ENCODE results near the gene OXA1L.

GRCh38 chr14:22786685-22787084, 20.2 kb downstream of the OXA1L start:
- TF ChIP-seq JUND (IDR thresholded peaks at IDR 0.05): no peak
- TF ChIP-seq, protein P1, sequence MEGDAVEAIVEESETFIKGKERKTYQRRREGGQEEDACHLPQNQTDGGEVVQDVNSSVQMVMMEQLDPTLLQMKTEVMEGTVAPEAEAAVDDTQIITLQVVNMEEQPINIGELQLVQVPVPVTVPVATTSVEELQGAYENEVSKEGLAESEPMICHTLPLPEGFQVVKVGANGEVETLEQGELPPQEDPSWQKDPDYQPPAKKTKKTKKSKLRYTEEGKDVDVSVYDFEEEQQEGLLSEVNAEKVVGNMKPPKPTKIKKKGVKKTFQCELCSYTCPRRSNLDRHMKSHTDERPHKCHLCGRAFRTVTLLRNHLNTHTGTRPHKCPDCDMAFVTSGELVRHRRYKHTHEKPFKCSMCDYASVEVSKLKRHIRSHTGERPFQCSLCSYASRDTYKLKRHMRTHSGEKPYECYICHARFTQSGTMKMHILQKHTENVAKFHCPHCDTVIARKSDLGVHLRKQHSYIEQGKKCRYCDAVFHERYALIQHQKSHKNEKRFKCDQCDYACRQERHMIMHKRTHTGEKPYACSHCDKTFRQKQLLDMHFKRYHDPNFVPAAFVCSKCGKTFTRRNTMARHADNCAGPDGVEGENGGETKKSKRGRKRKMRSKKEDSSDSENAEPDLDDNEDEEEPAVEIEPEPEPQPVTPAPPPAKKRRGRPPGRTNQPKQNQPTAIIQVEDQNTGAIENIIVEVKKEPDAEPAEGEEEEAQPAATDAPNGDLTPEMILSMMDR (IDR thresholded peaks at IDR 0.05; ENCODE audit: low read depth, low read length, missing input control): no peak
- no peak for TF ChIP-seq SP1 (IDR thresholded peaks at IDR 0.05)
- TF ChIP-seq TAF1 (conservative IDR thresholded peaks at IDR 0.05): no peak
- TF ChIP-seq, protein P2, sequence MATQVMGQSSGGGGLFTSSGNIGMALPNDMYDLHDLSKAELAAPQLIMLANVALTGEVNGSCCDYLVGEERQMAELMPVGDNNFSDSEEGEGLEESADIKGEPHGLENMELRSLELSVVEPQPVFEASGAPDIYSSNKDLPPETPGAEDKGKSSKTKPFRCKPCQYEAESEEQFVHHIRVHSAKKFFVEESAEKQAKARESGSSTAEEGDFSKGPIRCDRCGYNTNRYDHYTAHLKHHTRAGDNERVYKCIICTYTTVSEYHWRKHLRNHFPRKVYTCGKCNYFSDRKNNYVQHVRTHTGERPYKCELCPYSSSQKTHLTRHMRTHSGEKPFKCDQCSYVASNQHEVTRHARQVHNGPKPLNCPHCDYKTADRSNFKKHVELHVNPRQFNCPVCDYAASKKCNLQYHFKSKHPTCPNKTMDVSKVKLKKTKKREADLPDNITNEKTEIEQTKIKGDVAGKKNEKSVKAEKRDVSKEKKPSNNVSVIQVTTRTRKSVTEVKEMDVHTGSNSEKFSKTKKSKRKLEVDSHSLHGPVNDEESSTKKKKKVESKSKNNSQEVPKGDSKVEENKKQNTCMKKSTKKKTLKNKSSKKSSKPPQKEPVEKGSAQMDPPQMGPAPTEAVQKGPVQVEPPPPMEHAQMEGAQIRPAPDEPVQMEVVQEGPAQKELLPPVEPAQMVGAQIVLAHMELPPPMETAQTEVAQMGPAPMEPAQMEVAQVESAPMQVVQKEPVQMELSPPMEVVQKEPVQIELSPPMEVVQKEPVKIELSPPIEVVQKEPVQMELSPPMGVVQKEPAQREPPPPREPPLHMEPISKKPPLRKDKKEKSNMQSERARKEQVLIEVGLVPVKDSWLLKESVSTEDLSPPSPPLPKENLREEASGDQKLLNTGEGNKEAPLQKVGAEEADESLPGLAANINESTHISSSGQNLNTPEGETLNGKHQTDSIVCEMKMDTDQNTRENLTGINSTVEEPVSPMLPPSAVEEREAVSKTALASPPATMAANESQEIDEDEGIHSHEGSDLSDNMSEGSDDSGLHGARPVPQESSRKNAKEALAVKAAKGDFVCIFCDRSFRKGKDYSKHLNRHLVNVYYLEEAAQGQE (IDR thresholded peaks at IDR 0.05): no peak
- no peak for TF ChIP-seq RAD21 (IDR thresholded peaks at IDR 0.05)
- no peak for TF ChIP-seq FOXA1 (IDR thresholded peaks at IDR 0.05)
- TF ChIP-seq YY1 (IDR thresholded peaks at IDR 0.05): no peak
- no peak for TF ChIP-seq EGR1 (IDR thresholded peaks at IDR 0.05; ENCODE audit: low read depth in 2 of 2)
- TF ChIP-seq, protein P3, sequence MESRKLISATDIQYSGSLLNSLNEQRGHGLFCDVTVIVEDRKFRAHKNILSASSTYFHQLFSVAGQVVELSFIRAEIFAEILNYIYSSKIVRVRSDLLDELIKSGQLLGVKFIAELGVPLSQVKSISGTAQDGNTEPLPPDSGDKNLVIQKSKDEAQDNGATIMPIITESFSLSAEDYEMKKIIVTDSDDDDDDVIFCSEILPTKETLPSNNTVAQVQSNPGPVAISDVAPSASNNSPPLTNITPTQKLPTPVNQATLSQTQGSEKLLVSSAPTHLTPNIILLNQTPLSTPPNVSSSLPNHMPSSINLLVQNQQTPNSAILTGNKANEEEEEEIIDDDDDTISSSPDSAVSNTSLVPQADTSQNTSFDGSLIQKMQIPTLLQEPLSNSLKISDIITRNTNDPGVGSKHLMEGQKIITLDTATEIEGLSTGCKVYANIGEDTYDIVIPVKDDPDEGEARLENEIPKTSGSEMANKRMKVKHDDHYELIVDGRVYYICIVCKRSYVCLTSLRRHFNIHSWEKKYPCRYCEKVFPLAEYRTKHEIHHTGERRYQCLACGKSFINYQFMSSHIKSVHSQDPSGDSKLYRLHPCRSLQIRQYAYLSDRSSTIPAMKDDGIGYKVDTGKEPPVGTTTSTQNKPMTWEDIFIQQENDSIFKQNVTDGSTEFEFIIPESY (IDR thresholded peaks at IDR 0.05): no peak
- no peak for TF ChIP-seq GABPA (IDR thresholded peaks at IDR 0.05 in 1 of 2, conservative IDR thresholded peaks at IDR 0.05 in 1 of 2)
- TF ChIP-seq HNF4G (IDR thresholded peaks at IDR 0.05): no peak
